Pancreas (tissue), 10 donors: ENCODE data around the gene CTSL. TPM values are rescaled to one million over a fixed set of nuclear protein-coding genes. Genes with fewer than 3 reads are reported as not detected.

Source experiments
- ATAC-seq, 4 donors: fragments of 200-7000 bp; cut with Tn5 transposase; one replicate each; pipeline versions ENCODE4 v1.8.0 to v1.9.1; 2020; ENCODE audit warnings: mild to moderate bottlenecking in 4 of 4, moderate library complexity in 4 of 4
- DNase-seq, 6 donors: peaks; one replicate each; pipeline ENCODE4 v3.0.0-alpha.2; 2020
- FAIRE-seq: peaks from 2 replicates; lab custom pipeline; 2012; peaks lifted over from hg19 to GRCh38; lab: Jason Lieb, UNC
- H3K27ac ChIP-seq, 4 donors: fragments of 200-600 bp; sonication (generic); 1 replicate in 3 of 4; 2 replicates in 1 of 4; pipeline versions ENCODE4 v1.5.0 to v1.8.0; 2020
- H3K27me3 ChIP-seq, 4 donors: fragments of 200-600 bp; one replicate each; pipeline ENCODE4 v1.8.0; 2021
- H3K36me3 ChIP-seq, 3 donors: fragments of 200-600 bp; sonication (generic) in 1 of 3; one replicate each; pipeline versions ENCODE4 v1.5.0 to v1.8.0; 2020 to 2021
- H3K4me1 ChIP-seq, 3 donors: fragments of 200-600 bp; one replicate each; pipeline ENCODE4 v1.8.0; 2021
- H3K4me3 ChIP-seq, 4 donors: fragments of 200-600 bp; sonication (generic) in 2 of 4; one replicate each; pipeline versions ENCODE4 v1.5.0 to v1.8.0; 2020 to 2021
- H3K9me3 ChIP-seq, 4 donors: fragments of 200-600 bp; one replicate each; pipeline ENCODE4 v1.8.0; 2021
- WGBS, 2 donors: extraction: QIAGEN DNeasy Blood & Tissue Kit; methylation state at CpG; one replicate each; pipeline ENCODE4 v1.1.7; 2013; 5-methylcytosine and 5-hydroxymethylcytosine counted together
- intact Hi-C, 3 donors: fragments of 100-400 bp; cut with DNase I; formaldehyde crosslinking; loops; one replicate each; pipeline versions ENCODE4 v1.11.1 to v1.14.2; 2022
- polyA plus RNA-seq, 2 donors: library from polyadenylated mRNA; stranded (reverse); fragments of 200-250 nt; gene quantifications; one replicate each; pipeline ENCODE4 v1.2.3, GENCODE V29; 2013
- total RNA-seq, 6 donors: library from RNA; stranded (reverse); fragmentation: NEBNext Ultra II Directional in 4 of 6; extraction: Animal tissue kit (Norgen Biotek cat#: 25700) in 4 of 6; gene quantifications; one replicate each; pipeline versions ENCODE4 v1.2.1 to v1.2.4, GENCODE V29; 2021 to 2023
- TF ChIP-seq, protein P1 (sequence below), 4 donors: fragments of 200-600 bp; sonication (generic) in 3 of 4; IDR thresholded peaks; one replicate each; pipeline versions ENCODE4 v1.5.0 to v1.8.0; 2021; ENCODE audit warnings: antibody characterized with exemption in 4 of 4
- donor health status: healthy with polysubstance abuse.
- donor health status: DM: no; HTN: no; CAD: no; lungs with moderate emphysema.
- donor health status: DM: no; HTN: no; CAD: no.
- donor health status: control.
- donor health status: control.
- donor health status: Bipolar disorder and iron deficiency.
- donor health status: DM: yes; HTN: yes; CAD: no.
- donor health status: DM: no; HTN: no; CAD: no.
- donor health status: DM: no; HTN: no; CAD: no.
- donor health status: DM: yes; HTN: yes; CAD: no.

The CTSL gene
- total and polyA plus RNA-seq, 8 donors: 33.8 to 67.7 (median 42.6) TPM

GRCh38 chr9:87704342-87704741, 21.6 kb upstream of the CTSL start:
- intact Hi-C loops: no loop called here
- H3K9me3 ChIP-seq: no peaks in the 10 kb centered on the region
- no peaks in the 10 kb centered on the region for H3K27me3 ChIP-seq
- 85% methylated on average over 6 of the region's 6 CpGs for WGBS, 2 donors
- H3K27ac ChIP-seq: peak overlapping the region in 2 of 4 donors; percentile 1 to 13
- peaks cover 10 to 40% (median 19%) of the 10 kb centered on the region in 3 donors for H3K36me3 ChIP-seq
- FAIRE-seq (no peak), DNase-seq (no peak), ATAC-seq (peak in 2 of 4 donors; percentile 6 to 8)
- H3K4me3 ChIP-seq: no peak overlapping the region
- peaks cover 5 to 14% (median 7%) of the 10 kb centered on the region in 3 donors for H3K4me1 ChIP-seq
- TF ChIP-seq, protein P1, sequence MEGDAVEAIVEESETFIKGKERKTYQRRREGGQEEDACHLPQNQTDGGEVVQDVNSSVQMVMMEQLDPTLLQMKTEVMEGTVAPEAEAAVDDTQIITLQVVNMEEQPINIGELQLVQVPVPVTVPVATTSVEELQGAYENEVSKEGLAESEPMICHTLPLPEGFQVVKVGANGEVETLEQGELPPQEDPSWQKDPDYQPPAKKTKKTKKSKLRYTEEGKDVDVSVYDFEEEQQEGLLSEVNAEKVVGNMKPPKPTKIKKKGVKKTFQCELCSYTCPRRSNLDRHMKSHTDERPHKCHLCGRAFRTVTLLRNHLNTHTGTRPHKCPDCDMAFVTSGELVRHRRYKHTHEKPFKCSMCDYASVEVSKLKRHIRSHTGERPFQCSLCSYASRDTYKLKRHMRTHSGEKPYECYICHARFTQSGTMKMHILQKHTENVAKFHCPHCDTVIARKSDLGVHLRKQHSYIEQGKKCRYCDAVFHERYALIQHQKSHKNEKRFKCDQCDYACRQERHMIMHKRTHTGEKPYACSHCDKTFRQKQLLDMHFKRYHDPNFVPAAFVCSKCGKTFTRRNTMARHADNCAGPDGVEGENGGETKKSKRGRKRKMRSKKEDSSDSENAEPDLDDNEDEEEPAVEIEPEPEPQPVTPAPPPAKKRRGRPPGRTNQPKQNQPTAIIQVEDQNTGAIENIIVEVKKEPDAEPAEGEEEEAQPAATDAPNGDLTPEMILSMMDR (IDR thresholded peaks at IDR 0.05): no peak

- Histone ChIP-seq H3K4me1 (peaks cover 5 to 14% (median 7%) of the 10 kb centered on the region in 3 donors), H3K27ac (no peak overlapping the region), H3K36me3 (peaks cover 10 to 25% (median 19%) of the 10 kb centered on the region in 3 donors), H3K4me3 (no peak overlapping the region), H3K9me3 (no peaks in the 10 kb centered on the region), H3K27me3 (no peaks in the 10 kb centered on the region)
- TF ChIP-seq, protein P1 (IDR thresholded peaks at IDR 0.05): no peak
- DNase-seq (peak in 1 of 6 donors; percentile 70), ATAC-seq (no peak), FAIRE-seq (no peak)
- intact Hi-C loops: no loop called here
- WGBS, 2 donors: 96 to 98% methylated on average over 39 of the region's 39 CpGs
Observed at GRCh38 chr9:87706066-87706739, 19.7 kb upstream of the CTSL start.

DNA sequence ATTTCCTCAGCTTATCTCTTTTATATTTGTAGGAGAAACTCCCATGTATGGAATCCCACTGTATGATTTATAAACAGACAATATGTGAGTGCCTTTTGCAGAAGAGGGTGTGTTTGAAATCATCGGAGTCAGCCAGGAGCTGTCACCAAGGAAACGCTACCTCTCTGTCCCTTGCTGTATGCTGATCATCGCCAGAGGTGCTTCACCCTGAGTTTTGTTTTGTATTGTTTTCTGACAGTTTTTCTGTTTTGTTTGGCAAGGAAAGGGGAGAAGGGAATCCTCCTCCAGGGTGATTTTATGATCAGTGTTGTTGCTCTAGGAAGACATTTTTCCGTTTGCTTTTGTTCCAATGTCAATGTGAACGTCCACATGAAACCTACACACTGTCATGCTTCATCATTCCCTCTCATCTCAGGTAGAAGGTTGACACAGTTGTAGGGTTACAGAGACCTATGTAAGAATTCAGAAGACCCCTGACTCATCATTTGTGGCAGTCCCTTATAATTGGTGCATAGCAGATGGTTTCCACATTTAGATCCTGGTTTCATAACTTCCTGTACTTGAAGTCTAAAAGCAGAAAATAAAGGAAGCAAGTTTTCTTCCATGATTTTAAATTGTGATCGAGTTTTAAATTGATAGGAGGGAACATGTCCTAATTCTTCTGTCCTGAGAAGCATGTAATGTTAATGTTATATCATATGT, 18.0 kb upstream of the CTSL start:
- DNase-seq (no peak), ATAC-seq (no peak), FAIRE-seq (no peak)
- Histone ChIP-seq H3K27ac (no peak overlapping the region), H3K36me3 (peaks cover 6 to 25% (median 19%) of the 10 kb centered on the region in 3 donors), H3K4me1 (peaks cover 5 to 14% (median 7%) of the 10 kb centered on the region in 3 donors), H3K27me3 (no peaks in the 10 kb centered on the region), H3K9me3 (no peaks in the 10 kb centered on the region), H3K4me3 (no peak overlapping the region)
- 78 to 83% methylated on average over 6 of the region's 6 CpGs for WGBS, 2 donors
- TF ChIP-seq, protein P1 (IDR thresholded peaks at IDR 0.05): no peak
- intact Hi-C loops: no loop called here

DNA sequence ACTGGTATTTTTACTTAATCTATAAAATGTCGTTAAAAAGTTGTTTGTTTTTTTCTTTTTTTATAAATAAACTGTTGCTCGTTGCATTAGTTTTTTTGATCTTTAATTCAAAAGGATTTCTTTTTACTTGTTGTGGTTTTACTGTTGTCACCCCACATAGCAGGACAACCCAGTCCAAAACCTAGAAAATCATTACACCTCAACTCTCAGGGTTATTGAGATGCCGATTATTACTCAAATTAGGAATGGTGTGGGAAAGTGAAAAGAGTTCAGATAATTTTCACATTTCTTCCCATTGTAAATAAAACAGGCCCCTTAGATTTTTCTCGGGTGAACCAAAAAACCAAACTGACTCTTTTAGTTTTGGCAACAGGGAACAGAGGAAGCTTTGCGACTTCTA, 17.4 kb upstream of the CTSL start:
- FAIRE-seq: no peak
- Histone ChIP-seq H3K9me3 (no peaks in the 10 kb centered on the region), H3K36me3 (peaks cover 6 to 25% (median 19%) of the 10 kb centered on the region in 3 donors), H3K27me3 (no peaks in the 10 kb centered on the region), H3K4me1 (peaks cover 2 to 10% (median 2%) of the 10 kb centered on the region in 3 donors), H3K27ac (no peak overlapping the region), H3K4me3 (no peak overlapping the region)
- intact Hi-C loops: no loop called here
- WGBS, 2 donors: 84 to 85% methylated on average over 5 of the region's 5 CpGs
- no peak for DNase-seq
- no peak for ATAC-seq
- TF ChIP-seq, protein P1 (IDR thresholded peaks at IDR 0.05): no peak
